Tibial nerve (tissue), 4 donors: ENCODE measurements around the gene CTNNA3. TPM values are rescaled to one million over a fixed set of nuclear protein-coding genes. Genes with fewer than 3 reads are reported as not detected.

ENCODE experiments used
- DNase-seq, 2 donors: peaks; one replicate each; pipeline ENCODE4 v3.0.0-alpha.2; 2019; ENCODE audit warnings: low spot score in 2 of 2
- H3K27ac ChIP-seq, 4 donors: fragments of 200-600 bp; sonication (generic) in 3 of 4; one replicate each; pipeline ENCODE4 v1.5.1; 2017 to 2019; ENCODE audit warnings: mild to moderate bottlenecking in 1 of 4
- H3K27me3 ChIP-seq, 2 donors: fragments of 200-600 bp; sonication (generic) in 1 of 2; one replicate each; pipeline versions ENCODE4 v1.5.1 to v1.6.0; 2017 to 2019
- H3K36me3 ChIP-seq, 3 donors: fragments of 200-600 bp; sonication (generic); one replicate each; pipeline ENCODE4 v1.5.1; 2018 to 2019
- H3K4me1 ChIP-seq, 4 donors: fragments of 200-600 bp; sonication (generic) in 3 of 4; one replicate each; pipeline ENCODE4 v1.5.1; 2017 to 2019
- H3K4me3 ChIP-seq, 4 donors: fragments of 200-600 bp; sonication (generic) in 3 of 4; one replicate each; pipeline ENCODE4 v1.5.1; 2017 to 2019; ENCODE audit warnings: mild to moderate bottlenecking in 1 of 4, moderate library complexity in 1 of 4
- H3K9me3 ChIP-seq, 4 donors: fragments of 200-600 bp; sonication (generic) in 3 of 4; one replicate each; pipeline ENCODE4 v1.5.1; 2017 to 2019
- CTCF ChIP-seq, 5 experiments: fragments of 200-600 bp in 3 of 5; fragments of 450-650 bp in 2 of 5; sonication (generic) in 3 of 5; IDR thresholded peaks; one replicate each; pipeline ENCODE4 v1.5.1; 2016 to 2019; ENCODE audit warnings: antibody characterized with exemption in 5 of 5, mild to moderate bottlenecking in 3 of 5, moderate library complexity in 2 of 5
- EP300 ChIP-seq, 2 donors: sonication (generic); formaldehyde crosslinking; IDR thresholded peaks; one replicate each; pipeline ENCODE4 v1.6.1; 2017; ENCODE audit warnings: antibody characterized with exemption in 2 of 2, mild to moderate bottlenecking in 1 of 2
- POLR2A ChIP-seq, 2 donors: fragments of 450-650 bp; IDR thresholded peaks; one replicate each; pipeline ENCODE4 v1.6.1; 2017; ENCODE audit warnings: antibody characterized with exemption in 2 of 2, mild to moderate bottlenecking in 2 of 2, moderate library complexity in 2 of 2
- WGBS, 2 donors: methylation state at CpG; one replicate each; pipeline ENCODE4 v1.1.5; 2018; 5-methylcytosine and 5-hydroxymethylcytosine counted together
- total RNA-seq, 4 donors: library from RNA; depleted of rRNA; stranded (reverse); fragments of >200 nt; gene quantifications; one replicate each; pipeline ENCODE4 v1.1.0, GENCODE V29; 2016

The CTNNA3 gene
- total RNA-seq, 4 donors from 2014 or later, result 15.9 to 36.1 (median 23.1) TPM

- H3K4me1 ChIP-seq, result no peaks in the 10 kb centered on the region
- no peaks in the 10 kb centered on the region for H3K36me3 ChIP-seq
- TF ChIP-seq CTCF (IDR thresholded peaks at IDR 0.05), result no peak
- TF ChIP-seq POLR2A (IDR thresholded peaks at IDR 0.05), result no peak
- no peak for TF ChIP-seq EP300 (IDR thresholded peaks at IDR 0.05)
- no peaks in the 10 kb centered on the region for H3K27me3 ChIP-seq
- no peaks in the 10 kb centered on the region for H3K9me3 ChIP-seq
- no peak for DNase-seq
- WGBS, 2 donors, result 87% methylated on average over 2 of the region's 2 CpGs
- no peak overlapping the region for H3K4me3 ChIP-seq
- no peak overlapping the region for H3K27ac ChIP-seq
Measured at GRCh38 chr10:66882271-66882670, 813.7 kb downstream of the CTNNA3 start.

GRCh38 chr10:66881814-66882213, 814.2 kb downstream of the CTNNA3 start:
- no peaks in the 10 kb centered on the region for H3K27me3 ChIP-seq
- no peak for DNase-seq
- no peaks in the 10 kb centered on the region for H3K36me3 ChIP-seq
- no peak overlapping the region for H3K27ac ChIP-seq
- no peak overlapping the region for H3K4me3 ChIP-seq
- 78 to 83% methylated on average over 3 of the region's 3 CpGs for WGBS, 2 donors
- H3K9me3 ChIP-seq, result no peaks in the 10 kb centered on the region
- TF ChIP-seq POLR2A (IDR thresholded peaks at IDR 0.05) (no peak), CTCF (IDR thresholded peaks at IDR 0.05) (no peak), EP300 (IDR thresholded peaks at IDR 0.05) (no peak)
- H3K4me1 ChIP-seq, result no peaks in the 10 kb centered on the region

GRCh38 chr10:66880826-66881225, 815.2 kb downstream of the CTNNA3 start:
- Histone ChIP-seq H3K4me3 (no peak overlapping the region), H3K36me3 (no peaks in the 10 kb centered on the region), H3K4me1 (no peaks in the 10 kb centered on the region), H3K9me3 (no peaks in the 10 kb centered on the region), H3K27me3 (no peaks in the 10 kb centered on the region), H3K27ac (no peak overlapping the region)
- TF ChIP-seq POLR2A (IDR thresholded peaks at IDR 0.05), result no peak
- TF ChIP-seq EP300 (IDR thresholded peaks at IDR 0.05), result no peak
- TF ChIP-seq CTCF (IDR thresholded peaks at IDR 0.05), result no peak
- WGBS, 2 donors, result 95 to 97% methylated on average over 2 of the region's 2 CpGs
- no peak for DNase-seq

- WGBS, 2 donors, result 43 to 48% methylated on average over 1 of the region's 1 CpG
- no peaks in the 10 kb centered on the region for H3K4me1 ChIP-seq
- no peak overlapping the region for H3K27ac ChIP-seq
- H3K36me3 ChIP-seq, result no peaks in the 10 kb centered on the region
- no peak for TF ChIP-seq POLR2A (IDR thresholded peaks at IDR 0.05)
- no peak for TF ChIP-seq CTCF (IDR thresholded peaks at IDR 0.05)
- no peak for TF ChIP-seq EP300 (IDR thresholded peaks at IDR 0.05)
- DNase-seq, result no peak
- no peaks in the 10 kb centered on the region for H3K27me3 ChIP-seq
- H3K9me3 ChIP-seq, result no peaks in the 10 kb centered on the region
- no peak overlapping the region for H3K4me3 ChIP-seq
Measured at GRCh38 chr10:66880292-66880691, 815.7 kb downstream of the CTNNA3 start.

GRCh38 chr10:66877361-66877760, 818.6 kb downstream of the CTNNA3 start:
- no peak overlapping the region for H3K4me3 ChIP-seq

More at GRCh38 chr10:66877361-66877760, 818.6 kb downstream of the CTNNA3 start:
- no peak for DNase-seq
- no peaks in the 10 kb centered on the region for H3K4me1 ChIP-seq
- no peak overlapping the region for H3K27ac ChIP-seq
- no peaks in the 10 kb centered on the region for H3K36me3 ChIP-seq
- 75 to 78% methylated on average over 2 of the region's 2 CpGs for WGBS, 2 donors
- no peak for TF ChIP-seq EP300 (IDR thresholded peaks at IDR 0.05)
- TF ChIP-seq POLR2A (IDR thresholded peaks at IDR 0.05), result no peak
- TF ChIP-seq CTCF (IDR thresholded peaks at IDR 0.05), result no peak
- no peaks in the 10 kb centered on the region for H3K9me3 ChIP-seq
- no peaks in the 10 kb centered on the region for H3K27me3 ChIP-seq
